Measurements from ENCODE around the gene CRLF3. TPM values are rescaled to one million over a fixed set of nuclear protein-coding genes. Genes with fewer than 3 reads are reported as not detected.
A peak's percentile ranks its signal among the peaks of the same experiment; 100 is the strongest.

Gene CRLF3
- total and polyA plus RNA-seq, 10 of the 15 experiments (the other 5 are each of a cell fraction or from before 2014, with no cell fraction given): 10.0 to 39.2 (median 26.7) TPM

DNA sequence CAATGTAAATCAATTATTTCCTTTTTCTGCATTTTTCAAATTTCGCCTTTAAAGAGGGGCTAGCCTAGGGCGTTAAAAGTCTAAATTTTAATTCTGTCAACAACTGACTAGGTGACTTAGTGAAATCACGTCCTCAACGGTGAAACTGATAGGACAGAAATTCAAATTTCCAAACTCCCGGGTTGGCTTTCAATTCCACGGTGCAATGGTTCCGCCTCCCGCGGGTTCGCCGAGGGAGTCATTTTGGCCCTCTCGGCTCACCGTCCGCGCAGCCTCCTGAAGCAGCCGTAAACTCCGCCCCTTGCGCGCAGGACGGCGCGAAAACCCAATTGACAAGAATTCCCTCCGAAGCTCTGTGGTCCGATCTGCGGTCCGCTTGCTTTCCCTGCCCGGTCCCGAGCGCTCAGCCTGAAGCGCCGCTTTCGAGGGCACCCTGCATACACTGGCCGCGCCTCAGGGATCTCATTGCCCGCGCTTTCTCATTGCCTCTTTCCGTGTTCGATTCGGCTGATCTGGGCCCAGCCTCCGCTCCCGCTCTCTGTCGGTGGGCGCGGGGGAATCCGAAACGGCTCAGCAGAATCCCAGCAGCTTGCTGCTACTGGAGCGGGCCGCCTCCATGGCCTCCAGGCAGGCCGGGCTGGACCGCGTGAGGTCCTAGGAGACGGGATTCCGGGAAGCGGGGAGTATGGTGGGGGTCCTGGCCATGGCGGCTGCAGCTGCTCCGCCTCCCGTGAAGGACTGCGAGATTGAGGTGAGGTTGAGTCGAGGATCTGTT, 7.4 kb upstream of the CRLF3 start, which contains the start of gene ATAD5 (continued):
- TF ChIP-seq POLR2AphosphoS5 (IDR thresholded peaks at IDR 0.05; ENCODE audit: low read length) (0 out of 2 replicates have a peak, but pooled peaks have one; percentile 50), TBL1XR1 (IDR thresholded peaks at IDR 0.05; ENCODE audit: low read depth, low read length) (no peak), RBBP5 (conservative IDR thresholded peaks at IDR 0.05) (no peak; the same call in 1 of the 2 replicates), JUNB (IDR thresholded peaks at IDR 0.05) (no peak), SREBF1 (IDR thresholded peaks at IDR 0.05; ENCODE audit: low read length) (no peak), ASH2L (IDR thresholded peaks at IDR 0.05; ENCODE audit: borderline replicate concordance, low read depth) (peak; percentile 75; the same call in 1 of the 2 replicates), RB1 (IDR thresholded peaks at IDR 0.05; ENCODE audit: borderline replicate concordance) (peak; percentile 99), SP1 (IDR thresholded peaks at IDR 0.05; ENCODE audit: low read depth, low read length) (peak; percentile 83), ZSCAN29 (IDR thresholded peaks at IDR 0.05) (no peak), NFYB (IDR thresholded peaks at IDR 0.05; ENCODE audit: insufficient read depth, low read depth, low read length) (0 out of 2 replicates have a peak, but pooled peaks have one; percentile 21), EGR1 (IDR thresholded peaks at IDR 0.05; ENCODE audit: borderline replicate concordance in 1 of 2, low read depth in 2 of 2, low read length in 2 of 2) (0 out of 3 replicates have a peak, but pooled peaks of 1 of the 2 experiments have one; percentile 21), RELA (IDR thresholded peaks at IDR 0.05; ENCODE audit: borderline replicate concordance, partially characterized antibody) (peak; percentile 64), SUZ12 (IDR thresholded peaks at IDR 0.05; ENCODE audit: unreplicated experiment) (no peak), NBN (IDR thresholded peaks at IDR 0.05) (peak; percentile 78; the same call in 1 of the 2 replicates), CREB1 (IDR thresholded peaks at IDR 0.05; ENCODE audit: low read depth) (peak; percentile 76), PAX5 (IDR thresholded peaks at IDR 0.05; ENCODE audit: borderline replicate concordance, low read depth, low read length) (peak; percentile 84), SMAD5 (IDR thresholded peaks at IDR 0.05; ENCODE audit: low read depth) (no peak), EZH2 (IDR thresholded peaks at IDR 0.05; ENCODE audit: borderline replicate concordance, control insufficient read depth, low read depth, low read length) (no peak), NR2C1 (IDR thresholded peaks at IDR 0.05) (peak; percentile 31; the same call in 1 of the 2 replicates), ZNF24 (IDR thresholded peaks at IDR 0.05) (0 out of 2 replicates have a peak, but pooled peaks have one; percentile 44)
- TF ChIP-seq, protein P1, sequence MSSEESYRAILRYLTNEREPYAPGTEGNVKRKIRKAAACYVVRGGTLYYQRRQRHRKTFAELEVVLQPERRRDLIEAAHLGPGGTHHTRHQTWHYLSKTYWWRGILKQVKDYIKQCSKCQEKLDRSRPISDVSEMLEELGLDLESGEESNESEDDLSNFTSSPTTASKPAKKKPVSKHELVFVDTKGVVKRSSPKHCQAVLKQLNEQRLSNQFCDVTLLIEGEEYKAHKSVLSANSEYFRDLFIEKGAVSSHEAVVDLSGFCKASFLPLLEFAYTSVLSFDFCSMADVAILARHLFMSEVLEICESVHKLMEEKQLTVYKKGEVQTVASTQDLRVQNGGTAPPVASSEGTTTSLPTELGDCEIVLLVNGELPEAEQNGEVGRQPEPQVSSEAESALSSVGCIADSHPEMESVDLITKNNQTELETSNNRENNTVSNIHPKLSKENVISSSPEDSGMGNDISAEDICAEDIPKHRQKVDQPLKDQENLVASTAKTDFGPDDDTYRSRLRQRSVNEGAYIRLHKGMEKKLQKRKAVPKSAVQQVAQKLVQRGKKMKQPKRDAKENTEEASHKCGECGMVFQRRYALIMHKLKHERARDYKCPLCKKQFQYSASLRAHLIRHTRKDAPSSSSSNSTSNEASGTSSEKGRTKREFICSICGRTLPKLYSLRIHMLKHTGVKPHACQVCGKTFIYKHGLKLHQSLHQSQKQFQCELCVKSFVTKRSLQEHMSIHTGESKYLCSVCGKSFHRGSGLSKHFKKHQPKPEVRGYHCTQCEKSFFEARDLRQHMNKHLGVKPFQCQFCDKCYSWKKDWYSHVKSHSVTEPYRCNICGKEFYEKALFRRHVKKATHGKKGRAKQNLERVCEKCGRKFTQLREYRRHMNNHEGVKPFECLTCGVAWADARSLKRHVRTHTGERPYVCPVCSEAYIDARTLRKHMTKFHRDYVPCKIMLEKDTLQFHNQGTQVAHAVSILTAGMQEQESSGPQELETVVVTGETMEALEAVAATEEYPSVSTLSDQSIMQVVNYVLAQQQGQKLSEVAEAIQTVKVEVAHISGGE (CRISPR knock-in tag; IDR thresholded peaks at IDR 0.05): no peak
- TF ChIP-seq, protein P2, sequence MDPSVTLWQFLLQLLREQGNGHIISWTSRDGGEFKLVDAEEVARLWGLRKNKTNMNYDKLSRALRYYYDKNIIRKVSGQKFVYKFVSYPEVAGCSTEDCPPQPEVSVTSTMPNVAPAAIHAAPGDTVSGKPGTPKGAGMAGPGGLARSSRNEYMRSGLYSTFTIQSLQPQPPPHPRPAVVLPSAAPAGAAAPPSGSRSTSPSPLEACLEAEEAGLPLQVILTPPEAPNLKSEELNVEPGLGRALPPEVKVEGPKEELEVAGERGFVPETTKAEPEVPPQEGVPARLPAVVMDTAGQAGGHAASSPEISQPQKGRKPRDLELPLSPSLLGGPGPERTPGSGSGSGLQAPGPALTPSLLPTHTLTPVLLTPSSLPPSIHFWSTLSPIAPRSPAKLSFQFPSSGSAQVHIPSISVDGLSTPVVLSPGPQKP (IDR thresholded peaks at IDR 0.05; ENCODE audit: low read depth, low read length): no peak
- TF ChIP-seq, protein P3, sequence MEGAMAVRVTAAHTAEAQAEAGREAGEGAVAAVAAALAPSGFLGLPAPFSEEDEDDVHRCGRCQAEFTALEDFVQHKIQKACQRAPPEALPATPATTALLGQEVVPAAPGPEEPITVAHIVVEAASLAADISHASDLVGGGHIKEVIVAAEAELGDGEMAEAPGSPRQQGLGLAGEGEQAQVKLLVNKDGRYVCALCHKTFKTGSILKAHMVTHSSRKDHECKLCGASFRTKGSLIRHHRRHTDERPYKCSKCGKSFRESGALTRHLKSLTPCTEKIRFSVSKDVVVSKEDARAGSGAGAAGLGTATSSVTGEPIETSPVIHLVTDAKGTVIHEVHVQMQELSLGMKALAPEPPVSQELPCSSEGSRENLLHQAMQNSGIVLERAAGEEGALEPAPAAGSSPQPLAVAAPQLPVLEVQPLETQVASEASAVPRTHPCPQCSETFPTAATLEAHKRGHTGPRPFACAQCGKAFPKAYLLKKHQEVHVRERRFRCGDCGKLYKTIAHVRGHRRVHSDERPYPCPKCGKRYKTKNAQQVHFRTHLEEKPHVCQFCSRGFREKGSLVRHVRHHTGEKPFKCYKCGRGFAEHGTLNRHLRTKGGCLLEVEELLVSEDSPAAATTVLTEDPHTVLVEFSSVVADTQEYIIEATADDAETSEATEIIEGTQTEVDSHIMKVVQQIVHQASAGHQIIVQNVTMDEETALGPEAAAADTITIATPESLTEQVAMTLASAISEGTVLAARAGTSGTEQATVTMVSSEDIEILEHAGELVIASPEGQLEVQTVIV (IDR thresholded peaks at IDR 0.05; ENCODE audit: borderline replicate concordance, partially characterized antibody): peak; percentile 49
- TF ChIP-seq, protein P4, sequence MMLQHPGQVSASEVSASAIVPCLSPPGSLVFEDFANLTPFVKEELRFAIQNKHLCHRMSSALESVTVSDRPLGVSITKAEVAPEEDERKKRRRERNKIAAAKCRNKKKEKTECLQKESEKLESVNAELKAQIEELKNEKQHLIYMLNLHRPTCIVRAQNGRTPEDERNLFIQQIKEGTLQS (IDR thresholded peaks at IDR 0.05; ENCODE audit: borderline replicate concordance, extremely low read depth, low read depth, low read length): no peak

All from GM12878 (cell line).